Measurements from ENCODE around the gene MAPRE2. TPM values are rescaled to one million over a fixed set of nuclear protein-coding genes. Genes with fewer than 3 reads are reported as not detected.
"Not testable (repeated sequence)": the region's sequence is repeated elsewhere in the genome, so short reads cannot be mapped to it uniquely, and the experiment has no call there.

MAPRE2 gene
- total and polyA plus RNA-seq, 8 donors: 4.8 to 18.2 (median 10.6) TPM

- Histone ChIP-seq H3K9me3 (no peaks in the 10 kb centered on the region), H3K4me3 (no peak overlapping the region), H3K27me3 (no peaks in the 10 kb centered on the region), H3K27ac (no peak overlapping the region), H3K36me3 (no peaks in the 10 kb centered on the region), H3K4me1 (peaks cover 0 to 4% (median 0%) of the 10 kb centered on the region in 3 donors)
- ATAC-seq (no peak), DNase-seq (no peak), FAIRE-seq (no peak)
- no peak for TF ChIP-seq CTCF (IDR thresholded peaks at IDR 0.05)
- intact Hi-C loops (cut with DNase I): no loop called here
These were observed 126.6 kb downstream of the MAPRE2 start for GRCh38 chr18:35167857-35168256.

DNA sequence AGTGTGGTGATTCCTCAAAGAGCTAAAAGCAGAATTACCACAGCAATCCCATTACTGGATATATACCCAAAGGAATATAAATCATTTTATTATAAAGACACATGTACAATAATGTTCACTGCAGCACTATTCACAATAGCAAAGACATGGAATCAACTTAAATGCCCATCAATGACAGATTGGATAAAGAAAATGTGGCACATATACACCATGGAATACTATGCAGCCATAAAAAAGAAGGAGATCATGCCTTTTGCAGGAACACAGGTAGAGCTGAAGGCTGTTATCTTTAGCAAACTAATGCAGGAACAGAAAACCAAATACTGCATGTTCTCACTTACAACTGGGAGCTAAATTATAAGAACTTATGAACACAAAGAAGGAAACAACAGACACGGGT is 129.1 kb downstream of the MAPRE2 start:
- H3K4me3 ChIP-seq; FAIRE-seq; H3K27ac ChIP-seq; H3K9me3 ChIP-seq; H3K4me1 ChIP-seq; H3K27me3 ChIP-seq; DNase-seq; H3K36me3 ChIP-seq; ATAC-seq; intact Hi-C loops (cut with DNase I): not testable (repeated sequence)
- WGBS, 2 donors: 84 to 94% methylated on average over 1 of the region's 1 CpG

DNA sequence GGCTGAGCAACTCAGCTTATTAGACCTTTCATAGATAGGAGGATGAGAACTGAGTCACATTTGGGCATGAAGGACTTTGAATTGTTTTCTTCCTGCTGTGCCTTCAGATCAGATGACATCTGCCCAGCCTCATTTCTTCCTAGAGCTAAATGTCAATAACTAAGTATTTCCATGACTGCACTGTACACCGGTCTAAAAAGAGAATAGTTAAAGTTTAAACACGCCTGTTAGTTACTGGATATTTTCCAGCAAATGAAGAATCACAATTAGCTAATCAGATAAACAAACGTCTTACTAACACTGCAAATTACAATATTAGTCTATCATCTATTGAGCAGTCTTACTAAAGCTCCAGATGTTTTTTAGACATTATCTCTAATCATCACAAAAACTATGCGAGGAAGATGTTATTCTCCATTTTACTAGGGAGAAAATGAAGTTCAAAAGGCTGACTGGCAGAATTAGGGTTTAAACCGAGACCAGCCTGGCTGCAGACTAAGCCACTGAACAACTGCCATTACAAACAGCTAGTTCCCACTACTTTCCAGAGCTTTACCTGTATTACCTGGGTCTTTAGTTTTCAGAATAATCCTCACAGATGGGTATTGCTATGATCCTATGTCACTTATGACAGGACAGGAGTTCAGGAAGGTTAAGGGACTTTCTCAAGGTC is 130.2 kb downstream of the MAPRE2 start:
- WGBS, 2 donors: 12 to 16% methylated on average over 5 of the region's 5 CpGs
- ATAC-seq: peak; percentile 84 to 94 (median 88)
- intact Hi-C loops (cut with DNase I): no loop called here
- no peak overlapping the region for H3K4me3 ChIP-seq
- peak in 1 of 6 donors; percentile 30 for DNase-seq
- H3K27me3 ChIP-seq: no peaks in the 10 kb centered on the region
- H3K36me3 ChIP-seq: no peaks in the 10 kb centered on the region
- no peaks in the 10 kb centered on the region for H3K9me3 ChIP-seq
- H3K27ac ChIP-seq: peak overlapping the region in 2 of 4 donors; percentile 30 to 55
- no peak for TF ChIP-seq CTCF (IDR thresholded peaks at IDR 0.05)
- no peak for FAIRE-seq
- H3K4me1 ChIP-seq: peaks cover 0 to 4% (median 0%) of the 10 kb centered on the region in 3 donors

- WGBS, 2 donors: 69 to 78% methylated on average over 3 of the region's 3 CpGs
- peaks cover 0 to 4% (median 0%) of the 10 kb centered on the region in 3 donors for H3K4me1 ChIP-seq
- H3K4me3 ChIP-seq: no peak overlapping the region
- no peak for TF ChIP-seq CTCF (IDR thresholded peaks at IDR 0.05)
- H3K27ac ChIP-seq: peak overlapping the region in 2 of 4 donors; percentile 30 to 55
- DNase-seq: no peak
- no peaks in the 10 kb centered on the region for H3K9me3 ChIP-seq
- peak; percentile 22 to 60 (median 50) for ATAC-seq
- no peaks in the 10 kb centered on the region for H3K36me3 ChIP-seq
- no peaks in the 10 kb centered on the region for H3K27me3 ChIP-seq
- no peak for FAIRE-seq
- intact Hi-C loops (cut with DNase I): no loop called here
These were observed 130.8 kb downstream of the MAPRE2 start for GRCh38 chr18:35172009-35172408.

DNA sequence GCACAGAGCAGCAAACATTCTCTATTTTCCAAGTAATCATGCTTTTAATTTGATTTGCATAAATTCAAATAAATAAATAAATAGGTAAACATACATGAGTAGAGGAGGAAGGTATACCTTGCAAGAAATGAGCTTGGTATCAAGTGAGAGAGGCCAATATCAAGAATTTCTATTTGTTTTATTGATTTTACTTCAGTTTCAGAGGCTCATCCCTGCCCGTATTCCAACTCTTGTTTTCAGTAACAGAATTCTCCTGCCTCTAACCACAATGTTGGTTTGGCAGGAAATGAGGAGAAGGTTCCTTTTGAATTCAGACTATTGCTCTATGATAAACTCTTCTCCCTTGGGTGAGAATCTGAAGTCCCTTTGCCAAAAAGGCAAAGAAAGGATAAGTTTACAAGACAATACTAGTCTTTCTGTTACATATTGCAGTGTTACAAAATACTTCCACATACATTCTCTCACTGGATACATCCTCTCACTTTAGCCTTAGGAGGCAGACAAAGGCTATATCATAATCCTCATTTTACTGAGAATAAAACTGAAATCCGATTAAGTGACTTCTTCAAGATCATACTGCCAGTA is 131.3 kb downstream of the MAPRE2 start:
- no peaks in the 10 kb centered on the region for H3K27me3 ChIP-seq
- no peaks in the 10 kb centered on the region for H3K9me3 ChIP-seq
- H3K4me1 ChIP-seq: peaks cover 0 to 4% (median 0%) of the 10 kb centered on the region in 3 donors
- intact Hi-C loops (cut with DNase I): no loop called here
- no peak for TF ChIP-seq CTCF (IDR thresholded peaks at IDR 0.05)
- no peak overlapping the region for H3K27ac ChIP-seq
- H3K36me3 ChIP-seq: no peaks in the 10 kb centered on the region
- DNase-seq (no peak), FAIRE-seq (no peak), ATAC-seq (no peak)
- no peak overlapping the region for H3K4me3 ChIP-seq
- 53 to 60% methylated on average over 2 of the region's 2 CpGs for WGBS, 2 donors
